NB4 (cell line): ENCODE data around the gene ACP1.

Experiments
- DNase-seq: peaks from one replicate; pipeline ENCODE4 v3.0.0; 2010; ENCODE audit warnings: low read depth
- H3K4me3 ChIP-seq: one replicate; pipeline ENCODE4 v1.5.1; 2011; ENCODE audit warnings: mild to moderate bottlenecking, low read depth, low read length, moderate library complexity
- MYC ChIP-seq: IDR thresholded peaks from 2 replicates; pipeline ENCODE4 v1.6.1; 2011; ENCODE audit warnings: low read depth, low read length
- POLR2A ChIP-seq: IDR thresholded peaks from 2 replicates; pipeline ENCODE4 v1.6.1; 2011; ENCODE audit warnings: mild to moderate bottlenecking; ENCODE audit not compliant: insufficient read length; ENCODE audit errors: extremely low read depth
- TF ChIP-seq, protein P1 (sequence below): IDR thresholded peaks from one replicate; pipeline ENCODE4 v1.5.1; 2012; ENCODE audit warnings: low read depth, low read length
- TF ChIP-seq, protein P2 (sequence below): IDR thresholded peaks from 2 replicates; pipeline ENCODE4 v1.6.1; 2011; ENCODE audit warnings: low read depth, low read length

The ACP1 gene

DNA sequence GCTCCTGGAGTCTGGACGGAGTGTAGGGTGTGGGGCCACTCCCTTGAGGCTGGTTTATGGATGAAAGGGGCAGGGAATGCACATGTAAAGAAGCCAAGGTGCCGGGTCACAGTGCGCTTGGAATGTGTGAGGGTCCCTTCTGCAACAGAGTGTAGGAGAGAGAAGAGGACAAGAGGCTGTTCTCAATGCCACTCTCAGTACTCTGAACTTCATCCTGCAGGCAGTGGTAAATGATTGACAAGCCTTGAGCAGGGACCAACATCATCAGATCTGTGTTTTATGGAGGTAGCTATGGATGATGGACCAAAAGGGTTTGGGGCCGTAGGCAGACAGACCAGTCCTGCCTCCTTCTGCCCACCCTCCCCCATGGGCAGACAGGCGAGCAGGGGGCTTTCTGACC is 30.3 kb downstream of the ACP1 start:
- H3K4me3 ChIP-seq: no peak overlapping the region
- DNase-seq: no peak
- TF ChIP-seq, protein P1, sequence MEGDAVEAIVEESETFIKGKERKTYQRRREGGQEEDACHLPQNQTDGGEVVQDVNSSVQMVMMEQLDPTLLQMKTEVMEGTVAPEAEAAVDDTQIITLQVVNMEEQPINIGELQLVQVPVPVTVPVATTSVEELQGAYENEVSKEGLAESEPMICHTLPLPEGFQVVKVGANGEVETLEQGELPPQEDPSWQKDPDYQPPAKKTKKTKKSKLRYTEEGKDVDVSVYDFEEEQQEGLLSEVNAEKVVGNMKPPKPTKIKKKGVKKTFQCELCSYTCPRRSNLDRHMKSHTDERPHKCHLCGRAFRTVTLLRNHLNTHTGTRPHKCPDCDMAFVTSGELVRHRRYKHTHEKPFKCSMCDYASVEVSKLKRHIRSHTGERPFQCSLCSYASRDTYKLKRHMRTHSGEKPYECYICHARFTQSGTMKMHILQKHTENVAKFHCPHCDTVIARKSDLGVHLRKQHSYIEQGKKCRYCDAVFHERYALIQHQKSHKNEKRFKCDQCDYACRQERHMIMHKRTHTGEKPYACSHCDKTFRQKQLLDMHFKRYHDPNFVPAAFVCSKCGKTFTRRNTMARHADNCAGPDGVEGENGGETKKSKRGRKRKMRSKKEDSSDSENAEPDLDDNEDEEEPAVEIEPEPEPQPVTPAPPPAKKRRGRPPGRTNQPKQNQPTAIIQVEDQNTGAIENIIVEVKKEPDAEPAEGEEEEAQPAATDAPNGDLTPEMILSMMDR: no peak
- TF ChIP-seq, protein P2, sequence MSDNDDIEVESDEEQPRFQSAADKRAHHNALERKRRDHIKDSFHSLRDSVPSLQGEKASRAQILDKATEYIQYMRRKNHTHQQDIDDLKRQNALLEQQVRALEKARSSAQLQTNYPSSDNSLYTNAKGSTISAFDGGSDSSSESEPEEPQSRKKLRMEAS: no peak
- TF ChIP-seq MYC (no peak), POLR2A (no peak)

DNA sequence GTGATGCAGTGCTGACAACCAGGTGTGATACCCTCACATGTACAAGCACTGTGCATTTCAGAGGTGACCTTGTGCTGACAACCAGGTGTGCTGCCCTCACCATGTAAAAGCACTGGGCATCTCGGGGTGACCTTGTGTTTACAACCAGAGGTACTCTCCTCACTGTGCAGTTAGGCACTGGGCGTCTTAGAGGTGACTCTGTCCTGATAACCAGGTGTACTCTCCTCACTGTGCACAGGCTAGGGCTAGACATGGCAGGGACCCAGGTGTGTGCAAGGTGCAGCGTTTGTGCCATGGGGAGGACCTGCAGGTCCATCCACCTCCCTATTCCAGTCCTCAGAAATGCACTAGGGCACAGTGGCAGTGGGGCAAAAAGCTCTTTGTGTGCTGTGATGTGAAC is 31.6 kb downstream of the ACP1 start:
- no peak for DNase-seq
- no peak overlapping the region for H3K4me3 ChIP-seq
- no peak for TF ChIP-seq POLR2A
- TF ChIP-seq, protein P2: no peak
- TF ChIP-seq MYC: no peak
- TF ChIP-seq, protein P1: no peak

DNA sequence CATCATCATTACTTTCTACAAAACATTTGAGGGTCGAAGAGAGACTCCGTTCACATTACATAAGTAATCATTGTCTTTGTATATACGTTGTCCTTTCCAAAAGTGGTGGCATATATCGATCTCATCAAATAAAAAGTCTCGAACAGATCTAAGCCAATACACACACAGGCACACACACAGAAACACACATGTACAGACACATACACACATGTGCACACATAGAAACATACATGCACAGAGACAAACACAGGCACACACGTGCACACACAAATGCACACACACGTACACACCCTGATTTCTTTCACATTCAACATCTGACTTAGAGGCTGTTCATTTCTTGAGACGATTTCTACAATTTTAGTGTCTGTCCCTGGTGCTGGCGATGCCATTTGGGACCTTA is 40.6 kb downstream of the ACP1 start:
- no peak for DNase-seq
- H3K4me3 ChIP-seq: no peak overlapping the region
- TF ChIP-seq, protein P2: no peak
- TF ChIP-seq, protein P1: no peak
- TF ChIP-seq POLR2A (no peak), MYC (no peak)

DNA sequence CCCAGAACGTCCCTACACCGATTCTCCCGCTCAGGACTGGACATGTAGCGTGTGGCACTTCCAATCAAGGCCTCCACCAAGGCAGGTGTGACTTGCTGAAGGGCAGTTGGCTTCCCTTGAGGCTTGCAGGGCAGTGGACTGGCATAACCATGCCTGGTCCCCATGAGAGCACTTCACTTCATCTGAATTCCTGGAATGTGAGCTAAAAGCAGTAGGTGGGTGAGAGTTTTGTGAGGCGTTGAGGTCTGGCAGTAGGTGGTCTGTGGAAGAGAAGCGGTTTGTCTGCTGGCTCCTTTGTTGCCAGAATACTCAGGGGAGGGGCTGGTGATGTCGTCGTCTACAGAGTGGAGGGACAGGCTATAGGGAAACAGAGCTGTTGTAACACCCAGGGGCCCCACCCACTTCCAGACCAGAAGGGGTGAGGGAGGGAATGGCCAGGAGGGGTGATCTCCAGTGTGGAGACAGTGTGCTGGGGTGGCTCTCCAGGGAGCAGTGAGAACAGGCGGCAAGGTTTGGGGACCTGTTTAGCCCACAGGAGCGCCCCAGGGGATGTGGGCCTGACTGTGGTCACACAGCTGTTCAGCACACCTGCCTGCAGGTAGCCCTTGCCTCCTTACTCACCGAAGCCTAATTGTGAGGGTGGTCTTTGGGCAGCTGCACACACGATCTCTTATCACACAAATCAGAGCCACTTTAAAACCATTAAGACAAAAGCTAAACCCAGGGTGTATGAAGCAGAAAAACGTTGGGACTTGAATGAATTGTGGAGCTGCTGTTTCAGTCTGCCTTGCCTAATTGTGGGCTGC is 44.6 kb downstream of the ACP1 start:
- no peak overlapping the region for H3K4me3 ChIP-seq
- DNase-seq: peak; percentile 33
- TF ChIP-seq MYC: no peak
- TF ChIP-seq, protein P2: no peak
- TF ChIP-seq, protein P1: no peak
- TF ChIP-seq POLR2A: no peak

DNA sequence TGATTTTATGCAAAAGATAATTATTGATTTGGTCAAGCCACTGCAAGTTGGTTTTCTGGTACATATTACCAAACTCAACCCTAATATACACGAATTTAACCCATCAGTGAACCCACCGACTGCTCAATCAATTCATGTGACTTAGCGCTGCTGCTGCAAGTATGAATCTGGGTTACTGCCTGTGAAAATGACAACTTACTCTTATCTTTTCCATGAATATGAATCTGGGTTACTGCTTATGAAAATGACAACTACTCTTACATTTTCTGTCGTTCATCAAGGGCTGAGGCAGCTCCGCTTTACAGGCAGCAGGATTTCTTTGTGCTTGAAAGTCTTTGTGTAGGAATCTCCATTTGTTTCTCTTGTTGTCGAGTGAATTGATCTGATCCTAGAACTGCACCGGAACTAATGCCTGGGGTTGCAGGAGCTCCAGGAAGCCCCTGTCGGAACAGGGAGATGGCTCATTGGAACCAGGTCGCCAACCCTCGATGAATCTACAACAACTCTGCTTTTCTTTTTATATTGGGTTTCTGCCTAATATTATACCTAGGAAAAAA is 45.3 kb downstream of the ACP1 start:
- no peak for DNase-seq
- no peak for TF ChIP-seq MYC
- TF ChIP-seq, protein P2: no peak
- no peak overlapping the region for H3K4me3 ChIP-seq

DNA sequence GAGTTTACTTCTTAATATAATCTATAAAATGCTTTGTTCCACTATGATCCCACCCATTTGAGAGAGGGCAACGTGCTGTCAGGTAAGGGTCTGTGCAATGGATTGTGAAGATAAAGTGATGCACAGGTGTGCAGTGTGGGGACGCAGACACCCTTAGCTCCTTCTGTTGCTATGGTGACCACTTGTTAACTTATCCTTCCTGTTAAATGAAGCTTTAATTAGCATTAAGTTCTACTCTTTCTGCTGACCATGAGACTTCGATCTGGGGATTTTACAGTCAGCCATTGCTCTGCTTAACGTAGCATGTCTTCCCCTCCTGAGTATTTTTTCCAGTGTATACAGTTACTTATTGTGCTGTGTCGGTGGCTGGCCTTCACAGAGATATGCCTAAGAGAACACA is 46.2 kb downstream of the ACP1 start:
- H3K4me3 ChIP-seq: no peak overlapping the region
- TF ChIP-seq, protein P1: no peak
- TF ChIP-seq POLR2A (no peak), MYC (no peak)
- TF ChIP-seq, protein P2: no peak
- DNase-seq: no peak
